ENCODE measurements around the gene PRKCE.

Gene PRKCE

DNA sequence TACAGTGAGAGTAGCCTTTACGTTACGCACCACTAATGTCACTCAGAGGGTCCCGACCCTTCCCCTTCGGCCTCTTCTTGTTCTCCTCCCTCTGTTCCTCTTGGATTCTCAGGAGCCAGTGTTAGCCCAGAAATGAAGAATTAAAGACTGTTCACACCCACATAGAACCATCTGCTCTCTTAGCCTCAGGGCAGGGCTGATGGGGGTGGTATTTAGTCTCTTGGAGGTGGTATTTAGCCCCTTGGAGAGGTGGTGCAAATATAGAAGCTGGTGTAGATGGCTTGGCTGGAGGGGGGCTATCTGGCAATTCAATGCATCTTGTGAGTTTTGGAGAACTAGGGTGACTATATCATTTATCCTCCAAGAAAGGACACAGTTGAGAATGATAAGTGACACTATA is 286.5 kb downstream of the PRKCE start:
- DNase-seq (ENCODE audit: low read depth), result no peak

- DNase-seq (ENCODE audit: low read depth), result peak; percentile 100
These were observed 287.4 kb downstream of the PRKCE start for GRCh38 chr2:45938649-45939511.

- no peak for DNase-seq (ENCODE audit: low read depth)
These were observed 290.2 kb downstream of the PRKCE start for GRCh38 chr2:45941531-45942236.

- DNase-seq (ENCODE audit: low read depth), result no peak
These were observed 290.8 kb downstream of the PRKCE start for GRCh38 chr2:45942237-45942738.

DNA sequence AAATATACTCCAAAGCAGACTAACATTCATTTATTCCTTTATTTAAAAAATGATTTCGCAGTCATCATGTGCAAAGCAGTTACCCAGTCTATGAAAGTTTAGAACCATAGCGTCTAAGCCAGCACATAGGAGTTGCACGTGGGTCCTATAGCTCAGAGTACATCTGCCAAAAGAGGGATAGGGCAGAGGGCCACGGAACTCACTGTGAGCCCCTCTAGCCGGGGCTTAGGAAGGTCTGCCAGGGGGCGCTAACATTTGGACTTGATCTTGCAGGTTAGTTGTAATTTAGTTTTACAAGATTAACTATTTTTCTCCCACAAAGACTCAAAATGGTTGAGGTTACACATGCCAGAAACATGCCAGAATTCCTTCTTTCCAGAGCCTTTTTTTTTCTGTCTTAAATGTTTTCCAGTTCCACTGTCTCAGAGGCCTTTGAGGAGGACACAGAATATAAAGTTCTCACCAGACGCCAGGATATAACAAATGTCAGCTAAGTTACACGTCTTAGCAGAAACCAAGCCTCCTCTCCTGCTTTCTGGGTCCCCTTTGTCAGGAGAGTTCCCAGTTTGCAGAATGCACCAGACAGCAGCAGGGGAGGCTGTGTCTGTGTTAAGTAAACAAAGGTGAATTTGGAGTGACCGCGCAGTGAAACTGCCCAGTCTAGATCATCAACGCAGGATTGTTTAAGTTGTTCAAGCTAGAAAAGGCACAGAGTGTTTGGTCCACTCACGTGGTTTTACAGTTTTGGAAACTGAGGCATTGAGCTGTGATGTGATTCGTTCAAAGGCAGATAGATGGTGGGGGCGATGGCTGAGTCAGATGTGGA is 292.0 kb downstream of the PRKCE start:
- DNase-seq (ENCODE audit: low read depth), result no peak

GRCh38 chr2:45944074-45944473 is 292.6 kb downstream of the PRKCE start:
- peak; percentile 20 for DNase-seq (ENCODE audit: low read depth)

DNA sequence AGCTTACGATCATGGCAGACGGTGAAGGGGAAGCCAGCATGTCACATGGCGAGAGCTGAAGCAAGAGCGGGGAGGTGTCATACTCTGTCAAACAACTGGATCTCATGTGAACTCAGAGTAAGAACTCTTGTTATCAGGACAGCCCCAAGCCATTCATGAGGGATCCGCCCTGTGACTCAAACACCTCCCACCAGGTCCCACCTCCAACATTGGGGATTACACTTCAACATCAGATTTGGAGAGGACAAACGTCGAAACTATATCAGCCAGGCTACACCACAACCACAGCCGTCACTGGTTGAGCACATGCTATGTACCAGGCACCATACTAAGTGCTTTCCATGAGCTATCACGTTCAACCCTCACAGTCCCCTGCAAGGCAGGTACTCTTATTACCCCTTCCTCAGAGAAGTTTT is 293.8 kb downstream of the PRKCE start:
- DNase-seq (ENCODE audit: low read depth), result no peak

- no peak for DNase-seq (ENCODE audit: low read depth)
These were observed 294.5 kb downstream of the PRKCE start for GRCh38 chr2:45946023-45946422.

DNA sequence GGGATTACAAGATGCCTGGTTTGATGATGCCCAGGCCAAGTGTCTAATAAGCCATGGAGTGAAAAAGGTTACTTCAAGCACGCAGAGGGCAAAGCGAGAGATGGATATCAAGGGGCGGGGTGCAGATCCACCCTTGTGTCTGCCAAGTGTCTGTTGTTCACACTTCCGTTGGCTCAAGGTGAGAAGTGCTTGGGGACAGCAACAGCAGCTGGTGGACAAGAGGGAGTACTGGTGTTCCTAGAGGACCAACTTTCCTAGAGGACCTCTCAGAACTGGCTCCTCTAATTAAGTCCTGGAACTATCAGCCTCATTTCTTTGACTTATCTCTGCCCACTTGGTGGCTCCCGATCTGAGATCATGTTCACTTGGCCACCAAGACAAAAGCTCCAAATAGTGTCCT is 299.1 kb downstream of the PRKCE start:
- DNase-seq (ENCODE audit: low read depth), result no peak

DNA sequence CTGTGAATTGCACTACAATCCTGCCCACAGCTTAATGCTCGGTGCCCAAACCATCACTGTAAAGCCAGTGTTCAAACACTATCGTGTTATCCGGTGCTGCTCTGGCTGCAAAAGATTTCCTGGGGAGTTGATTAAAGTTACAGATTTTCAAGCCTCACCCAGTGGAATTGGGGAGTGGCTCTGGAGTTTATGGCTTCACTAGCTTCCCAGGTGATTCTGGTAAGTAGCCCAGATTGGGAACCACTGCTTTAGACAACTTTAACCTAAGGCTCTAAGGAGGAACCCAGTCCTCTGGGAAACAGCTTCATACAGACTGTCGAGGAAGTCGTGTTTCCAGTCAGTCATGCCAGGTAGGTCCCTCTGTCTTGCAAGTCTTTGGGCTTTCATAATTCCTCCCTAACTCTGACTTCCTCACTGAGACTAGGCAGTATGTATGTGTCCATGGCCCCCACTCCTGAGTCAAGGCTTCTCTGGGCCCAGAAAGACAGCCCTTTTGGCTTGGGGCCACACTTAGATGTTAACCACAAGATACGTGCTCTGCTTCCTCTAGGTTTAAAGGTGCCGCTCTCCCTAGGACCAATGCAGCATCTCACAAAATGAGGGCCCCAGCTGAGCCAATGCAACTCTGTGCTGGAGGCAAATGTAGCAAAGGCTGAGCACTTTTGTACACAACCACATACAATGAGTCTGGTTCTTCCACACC is 299.7 kb downstream of the PRKCE start:
- no peak for DNase-seq (ENCODE audit: low read depth)

DNA sequence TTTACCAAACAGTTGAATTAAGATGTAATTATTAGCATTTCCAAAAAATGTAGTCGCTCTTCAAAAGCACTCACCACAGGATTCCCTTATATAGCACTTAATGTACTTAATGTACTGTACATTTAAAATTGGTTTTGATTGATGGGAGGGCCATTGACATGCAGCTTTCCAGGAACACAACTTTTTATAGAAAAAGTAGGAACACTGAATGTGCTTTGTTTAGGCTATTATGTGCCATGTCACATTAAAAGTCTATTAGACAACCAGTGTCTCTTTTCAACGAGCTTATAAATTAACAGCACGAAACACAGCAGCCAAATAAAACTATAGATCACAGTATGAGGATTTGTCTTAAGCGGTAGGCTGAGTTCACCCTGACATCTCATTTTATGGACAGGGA is 301.1 kb downstream of the PRKCE start:
- DNase-seq (ENCODE audit: low read depth), result no peak

DNA sequence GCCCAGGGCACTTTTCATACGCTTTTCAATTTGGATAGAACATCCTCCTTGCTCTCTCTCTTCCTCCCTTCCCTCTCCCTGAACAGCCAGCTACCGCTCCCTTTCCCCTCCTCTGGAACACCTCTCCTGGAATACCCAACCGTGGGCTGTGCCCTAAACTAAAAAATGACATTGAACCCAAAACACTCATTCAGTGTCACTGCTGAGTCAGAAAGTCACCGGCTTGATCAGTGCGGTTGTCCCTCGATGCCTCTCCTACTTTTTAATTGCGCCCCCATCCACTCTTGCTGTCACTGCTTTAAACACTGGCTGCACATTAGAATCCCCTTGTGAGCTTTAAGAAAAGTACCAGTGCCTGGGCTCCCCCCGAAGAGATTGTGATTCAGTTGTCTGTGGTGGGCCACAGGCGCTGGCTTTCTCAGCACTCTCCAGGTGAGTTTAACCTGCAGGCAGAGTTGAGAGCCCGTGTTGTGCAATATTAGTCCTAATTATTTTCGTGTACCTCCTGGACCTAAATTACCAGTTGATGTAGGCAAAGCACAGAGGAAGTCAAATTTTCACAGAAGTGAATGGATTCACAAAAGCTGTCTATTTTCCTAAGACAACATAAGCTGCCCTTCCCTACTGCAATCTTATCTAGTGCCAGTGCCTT is 302.0 kb downstream of the PRKCE start:
- no peak for DNase-seq (ENCODE audit: low read depth)

DNA sequence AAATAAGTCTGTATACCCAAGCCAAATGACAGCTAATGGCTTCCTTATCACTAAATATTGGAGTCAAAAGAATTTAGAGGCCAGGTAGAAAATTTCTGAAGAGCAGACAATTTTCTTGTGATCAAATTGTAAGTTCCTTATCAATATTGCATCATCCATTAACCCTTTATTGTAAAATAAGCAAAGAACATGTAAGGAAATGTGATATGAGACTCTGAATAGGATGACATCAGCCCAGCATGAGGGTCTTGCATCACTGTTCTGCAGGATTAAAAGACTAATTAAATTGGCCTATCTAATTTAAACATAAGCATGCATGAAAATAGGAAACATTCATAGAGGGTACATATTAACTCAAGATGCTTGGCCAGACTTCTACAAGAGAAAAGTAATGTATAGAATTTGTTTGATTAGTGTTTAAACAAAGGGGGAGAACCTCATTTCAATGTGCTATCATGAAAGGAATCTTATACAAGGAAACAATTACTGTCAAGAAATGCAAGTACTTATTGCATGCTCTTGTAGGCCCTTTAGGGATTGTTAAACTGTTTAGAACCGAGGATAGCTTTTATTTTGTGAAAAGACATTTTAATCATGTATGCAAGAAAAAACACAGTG is 302.9 kb downstream of the PRKCE start:
- DNase-seq (ENCODE audit: low read depth), result no peak

GRCh38 chr2:45957533-45958227 is 306.2 kb downstream of the PRKCE start:
- no peak for DNase-seq (ENCODE audit: low read depth)

- no peak for DNase-seq (ENCODE audit: low read depth)
These were observed 308.8 kb downstream of the PRKCE start for GRCh38 chr2:45960057-45960863.

- DNase-seq (ENCODE audit: low read depth), result peak; percentile 75
These were observed 310.9 kb downstream of the PRKCE start for GRCh38 chr2:45962177-45962921.

DNA sequence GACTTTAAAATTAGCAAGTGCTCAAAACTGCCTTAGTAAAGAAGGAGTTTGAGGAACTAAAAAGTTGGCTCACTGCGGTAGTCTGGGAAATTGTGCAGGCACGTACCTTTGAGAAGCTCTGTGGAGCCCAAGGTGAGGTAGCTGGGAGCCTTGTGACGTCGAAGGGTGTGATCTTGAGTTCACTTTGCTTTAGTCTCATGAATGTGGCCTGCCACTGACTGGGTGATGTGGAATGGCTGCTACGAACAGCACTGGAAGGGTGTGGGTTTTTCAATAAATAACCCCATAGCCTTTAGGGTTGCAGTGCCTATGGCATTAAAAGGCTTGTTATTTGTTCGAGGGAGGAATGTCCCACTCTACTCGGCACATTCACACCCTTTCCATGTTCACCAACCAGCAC is 312.3 kb downstream of the PRKCE start:
- DNase-seq (ENCODE audit: low read depth), result no peak

DNA sequence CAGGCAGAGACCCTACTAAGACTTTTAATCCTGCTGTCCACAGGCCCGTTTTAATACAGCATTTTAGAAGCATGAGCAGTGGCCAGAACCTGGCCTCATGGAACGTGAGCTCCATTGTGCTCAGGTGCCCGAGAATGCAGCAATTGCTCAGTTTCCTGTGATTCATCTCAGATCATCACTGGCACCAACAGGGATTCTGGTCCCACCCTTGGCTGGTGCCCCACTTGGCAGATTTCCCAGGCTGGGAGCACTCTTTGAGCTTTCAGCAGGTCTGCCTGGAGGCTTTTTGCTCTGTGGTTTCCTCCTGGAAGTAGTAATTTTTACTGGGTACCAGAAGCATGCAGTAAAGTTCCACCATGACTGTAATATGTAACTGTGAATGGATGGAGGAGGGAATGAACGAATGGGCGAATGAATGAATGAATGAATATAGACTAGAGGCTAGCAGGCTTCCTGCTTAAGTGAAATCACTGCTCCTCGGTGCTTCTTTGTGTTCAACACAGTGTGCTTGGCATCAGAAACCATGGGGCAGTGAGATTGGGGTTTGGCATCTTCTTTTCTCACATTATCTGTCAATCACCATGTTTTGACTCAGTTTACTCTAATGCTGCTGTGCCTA is 312.9 kb downstream of the PRKCE start:
- peak; percentile 84 for DNase-seq (ENCODE audit: low read depth)
